ENCODE measurements around the gene KRT15.
"Not testable (repeated sequence)": the region's sequence is repeated elsewhere in the genome, so short reads cannot be mapped to it uniquely, and the experiment has no call there.

The KRT15 gene

DNA sequence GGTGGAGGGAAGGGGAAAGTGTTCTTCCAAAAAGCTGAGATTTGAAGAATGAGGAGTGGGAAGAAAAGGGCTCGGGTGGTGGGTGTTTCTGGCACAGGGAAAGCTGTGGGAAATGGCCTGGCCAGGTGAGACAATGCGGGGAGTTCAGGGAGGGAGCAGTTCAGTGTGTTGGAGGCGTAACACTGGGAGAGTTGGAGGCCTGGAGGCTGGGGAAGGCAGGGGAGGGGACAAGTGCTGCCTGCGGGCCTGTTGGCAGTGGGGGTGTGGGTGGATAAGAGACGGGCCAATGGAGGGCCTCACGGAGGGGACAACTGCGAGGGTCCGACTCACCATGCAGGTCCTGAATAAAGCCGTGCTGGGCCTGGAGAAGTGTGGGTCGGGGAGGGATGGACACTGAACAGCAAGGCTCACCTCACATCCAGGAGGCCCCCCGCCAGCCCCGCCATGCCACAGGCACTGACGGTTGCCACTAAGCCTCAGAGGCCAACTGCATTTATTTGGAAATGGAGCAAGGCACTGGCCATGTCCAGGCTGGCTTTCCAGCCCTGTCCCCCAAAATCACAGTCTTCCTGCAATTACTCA is 27.2 kb upstream of the KRT15 start:
- no peak for DNase-seq (ENCODE audit: low read depth, low spot score)
- no peak for TF ChIP-seq CTCF (IDR thresholded peaks at IDR 0.05; ENCODE audit: low read depth, low read length)
- in situ Hi-C loops (cut with HindIII; ENCODE audit: low sequenced_read_pairs): no loop called here
- H3K4me3 ChIP-seq (ENCODE audit: low read depth, low read length): no peak overlapping the region

DNA sequence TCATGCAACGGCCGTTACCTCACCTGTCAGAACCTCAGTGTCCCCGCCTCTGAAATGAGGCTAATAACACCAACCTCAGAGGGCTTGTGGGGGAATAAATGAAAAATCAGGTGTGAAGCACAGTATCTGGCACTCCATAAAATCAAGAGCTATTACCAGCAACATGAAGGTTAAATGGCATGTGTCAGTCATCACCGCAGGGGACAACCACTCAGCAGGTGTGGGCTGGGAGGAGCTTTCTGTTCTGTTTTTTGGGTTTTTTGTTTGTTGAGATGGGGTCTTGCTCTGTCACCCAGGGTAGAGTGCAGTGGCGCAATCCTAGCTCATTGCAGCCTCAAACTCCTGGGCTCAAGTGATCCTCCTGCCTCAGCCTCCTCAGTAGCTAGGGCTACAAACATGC is 26.2 kb upstream of the KRT15 start:
- no peak for TF ChIP-seq CTCF (IDR thresholded peaks at IDR 0.05; ENCODE audit: low read depth, low read length)
- no peak for DNase-seq (ENCODE audit: low read depth, low spot score)
- in situ Hi-C loops (cut with HindIII; ENCODE audit: low sequenced_read_pairs): no loop called here
- H3K4me3 ChIP-seq (ENCODE audit: low read depth, low read length): no peak overlapping the region

- TF ChIP-seq CTCF (IDR thresholded peaks at IDR 0.05; ENCODE audit: low read depth, low read length): no peak
- no peak overlapping the region for H3K4me3 ChIP-seq (ENCODE audit: low read depth, low read length)
- in situ Hi-C loops (cut with HindIII; ENCODE audit: low sequenced_read_pairs): no loop called here
- no peak for DNase-seq (ENCODE audit: low read depth, low spot score)
Observed at GRCh38 chr17:41544491-41544892, 25.8 kb upstream of the KRT15 start.

DNA sequence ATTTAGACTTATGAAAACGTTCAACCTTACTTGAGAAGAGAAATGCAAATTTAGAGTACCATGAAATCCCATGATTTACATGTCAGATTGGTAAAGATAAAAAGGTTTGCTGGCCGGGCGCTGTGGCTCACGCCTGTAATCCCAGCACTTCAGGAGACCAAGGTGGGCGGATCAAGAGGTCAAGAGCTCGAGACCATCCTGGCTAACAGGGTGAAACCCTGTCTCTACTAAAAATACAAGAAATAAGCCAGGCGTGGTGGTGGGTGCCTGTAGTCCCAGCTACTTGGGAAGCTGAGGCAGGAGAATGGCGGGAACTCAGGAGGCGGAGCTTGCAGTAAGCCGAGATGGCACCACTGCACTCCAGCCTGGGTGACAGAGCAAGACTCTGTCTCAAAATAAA is 24.1 kb upstream of the KRT15 start:
- in situ Hi-C loops (cut with HindIII; ENCODE audit: low sequenced_read_pairs); DNase-seq (ENCODE audit: low read depth, low spot score); H3K4me3 ChIP-seq (ENCODE audit: low read depth, low read length): not testable (repeated sequence)

GRCh38 chr17:41542357-41542756 is 23.7 kb upstream of the KRT15 start:
- in situ Hi-C loops (cut with HindIII; ENCODE audit: low sequenced_read_pairs): no loop called here
- DNase-seq (ENCODE audit: low read depth, low spot score): no peak

GRCh38 chr17:41540921-41541625 is 22.4 kb upstream of the KRT15 start:
- no peak for DNase-seq (ENCODE audit: low read depth, low spot score)
- no peak overlapping the region for H3K4me3 ChIP-seq (ENCODE audit: low read depth, low read length)
- no peak for TF ChIP-seq CTCF (IDR thresholded peaks at IDR 0.05; ENCODE audit: low read depth, low read length)
- in situ Hi-C loops (cut with HindIII; ENCODE audit: low sequenced_read_pairs): no loop called here

More at GRCh38 chr17:41542357-41542756, 23.7 kb upstream of the KRT15 start:
- TF ChIP-seq CTCF (IDR thresholded peaks at IDR 0.05; ENCODE audit: low read depth, low read length): no peak
- H3K4me3 ChIP-seq (ENCODE audit: low read depth, low read length): no peak overlapping the region

DNA sequence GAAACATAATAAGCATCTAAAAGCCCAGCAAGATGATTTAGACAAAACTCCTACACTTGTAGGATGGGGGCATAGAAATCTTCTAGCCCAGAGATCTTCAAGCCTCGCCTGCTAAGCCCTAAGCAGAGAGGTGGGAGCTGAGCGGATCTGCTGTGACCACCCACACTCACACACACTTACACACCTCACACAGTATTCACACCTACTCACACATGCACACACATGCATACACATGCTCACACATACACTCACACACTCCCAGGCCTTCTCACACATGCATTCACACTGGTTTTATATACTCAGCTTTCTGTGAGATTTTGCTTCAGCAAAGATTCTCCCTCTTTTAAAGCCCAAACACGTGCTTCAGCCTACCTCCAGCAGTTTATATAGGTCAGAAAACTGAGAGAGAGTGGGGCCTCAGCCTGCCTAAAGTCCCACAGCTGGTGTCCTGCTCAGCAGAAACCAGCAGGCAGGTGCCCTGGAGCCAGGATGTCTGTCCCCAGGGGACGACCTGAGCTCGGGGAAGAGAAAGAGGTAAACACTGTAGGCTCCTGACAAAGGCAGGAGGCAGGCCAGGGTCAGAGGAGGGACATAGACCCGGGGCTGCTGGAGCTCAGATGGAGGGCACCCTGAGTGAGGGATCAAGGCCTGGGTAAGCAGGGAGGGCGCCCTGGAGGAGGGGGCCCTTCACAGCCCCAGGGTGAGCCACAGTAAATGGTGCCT is 21.4 kb upstream of the KRT15 start:
- TF ChIP-seq CTCF (IDR thresholded peaks at IDR 0.05; ENCODE audit: low read depth, low read length): no peak
- in situ Hi-C loops (cut with HindIII; ENCODE audit: low sequenced_read_pairs): no loop called here
- no peak for DNase-seq (ENCODE audit: low read depth, low spot score)
- no peak overlapping the region for H3K4me3 ChIP-seq (ENCODE audit: low read depth, low read length)

Data from astrocyte of the spinal cord (primary cell).